A549 (cell line): ENCODE data around the gene LY6G6D. TPM values are rescaled to one million over a fixed set of nuclear protein-coding genes. Genes with fewer than 3 reads are reported as not detected.

Experiments used
- ATAC-seq, 2 experiments: fragments of 200-7000 bp in 1 of 2; fragments of >200 bp in 1 of 2; cut with Nextera tagmentation in 1 of 2; cut with Tn5 transposase in 1 of 2; 3 replicates each; pipeline versions ENCODE4 v1.8.0 to v1.9.1; 2018 to 2020; ENCODE audit warnings: mild to moderate bottlenecking in 1 of 2, moderate library complexity in 1 of 2
- CTCF ChIA-PET: fragments of 300-600 bp; sonication (Branson Sonifier 250); formaldehyde crosslinking; extraction: SDS; loops from one replicate; lab custom pipeline; 2021; ENCODE audit warnings: antibody characterized with exemption, inconsistent platforms; lab: Yijun Ruan, JAX
- POLR2A ChIA-PET: fragments of 350-600 bp; formaldehyde crosslinking; extraction: SDS; loops from one replicate; lab custom pipeline; 2021; ENCODE audit warnings: antibody characterized with exemption, inconsistent platforms; lab: Yijun Ruan, JAX
- DNase-seq, 2 experiments: peaks; one replicate each; pipeline versions ENCODE4 v3.0.0 to v3.0.0-alpha.2; 2011 to 2016; ENCODE audit warnings: low read depth in 1 of 2, low spot score in 1 of 2
- FAIRE-seq: peaks from 2 replicates; lab custom pipeline; 2011; peaks lifted over from hg19 to GRCh38; lab: Jason Lieb, UNC
- H3K27ac ChIP-seq, 2 experiments: fragments of >200 bp; sonication (Bioruptor Twin); formaldehyde crosslinking; 3 replicates each; pipeline ENCODE4 v1.5.1; 2016 to 2017
- H3K4me1 ChIP-seq: fragments of >200 bp; sonication (Bioruptor Twin); formaldehyde crosslinking; 3 replicates; pipeline ENCODE4 v1.6.1; 2016
- H3K4me2 ChIP-seq: fragments of >200 bp; sonication (Bioruptor Twin); formaldehyde crosslinking; 3 replicates; pipeline ENCODE4 v1.6.1; 2016
- H3K4me3 ChIP-seq: fragments of >200 bp; sonication (Bioruptor Twin); formaldehyde crosslinking; 3 replicates; pipeline ENCODE4 v1.5.1; 2016
- H3K9me3 ChIP-seq: fragments of >200 bp; sonication (Bioruptor Twin); formaldehyde crosslinking; 3 replicates; pipeline ENCODE4 v1.6.1; 2016
- BHLHE40 ChIP-seq: IDR thresholded peaks from 2 replicates; pipeline ENCODE4 v1.6.1; 2012; ENCODE audit warnings: low read depth, low read length, inconsistent platforms
- CBX2 ChIP-seq: fragments of 200-600 bp; sonication (generic); IDR thresholded peaks from 2 replicates; pipeline ENCODE4 v1.6.1; 2016; ENCODE audit warnings: low read depth, mild to moderate bottlenecking, borderline replicate concordance
- CHD2 ChIP-seq: fragments of 150-350 bp; IDR thresholded peaks from 2 replicates; pipeline ENCODE4 v1.6.1; 2014; ENCODE audit warnings: low read length; ENCODE audit not compliant: partially characterized antibody
- EHF ChIP-seq: fragments of 250-450 bp; sonication (Bioruptor Pico); IDR thresholded peaks from 2 replicates; pipeline ENCODE4 v1.5.0; 2020; ENCODE audit warnings: mild to moderate bottlenecking
- HDAC2 ChIP-seq: fragments of 200-600 bp; sonication (generic); IDR thresholded peaks from 2 replicates; pipeline ENCODE4 v1.6.1; 2016
- HEYL ChIP-seq: fragments of 250-450 bp; sonication (Bioruptor Pico); IDR thresholded peaks from 2 replicates; pipeline ENCODE4 v1.8.0; 2021; ENCODE audit warnings: mild to moderate bottlenecking, moderate library complexity
- HOXB13 ChIP-seq: fragments of 250-450 bp; sonication (Bioruptor Pico); IDR thresholded peaks from 2 replicates; pipeline ENCODE4 v1.5.0; 2020; ENCODE audit warnings: low read depth, mild to moderate bottlenecking, moderate library complexity
- MAFK ChIP-seq: fragments of 450-650 bp; IDR thresholded peaks from 2 replicates; pipeline ENCODE4 v1.6.1; 2014; ENCODE audit not compliant: partially characterized antibody
- NFE2L2 ChIP-seq: fragments of 150-350 bp; conservative IDR thresholded peaks from 2 replicates; pipeline ENCODE4 v1.6.1; 2014; ENCODE audit warnings: low read length
- POLR2A ChIP-seq: IDR thresholded peaks from 2 replicates; pipeline ENCODE4 v1.6.1; 2012; ENCODE audit warnings: mild to moderate bottlenecking, low read length
- RCOR1 ChIP-seq: fragments of 150-350 bp; IDR thresholded peaks from 2 replicates; pipeline ENCODE4 v1.6.1; 2014; ENCODE audit warnings: antibody characterized with exemption, low read length, low read depth
- RNF2 ChIP-seq: fragments of 200-600 bp; sonication (generic); IDR thresholded peaks from 2 replicates; pipeline ENCODE4 v1.6.1; 2016; ENCODE audit warnings: low read depth, mild to moderate bottlenecking, antibody characterized with exemption, moderate library complexity, borderline replicate concordance
- ZFP36 ChIP-seq: fragments of 450-650 bp; IDR thresholded peaks from 2 replicates; pipeline ENCODE4 v1.6.1; 2014; ENCODE audit warnings: borderline replicate concordance; ENCODE audit not compliant: partially characterized antibody
- ZNF302 ChIP-seq: fragments of 250-450 bp; sonication (Bioruptor Pico); IDR thresholded peaks from 2 replicates; pipeline ENCODE4 v1.9.0; 2021; ENCODE audit warnings: inconsistent platforms, mild to moderate bottlenecking, moderate library complexity
- WGBS: methylation state at CpG from one replicate; pipeline ENCODE4 v1.1.6; 2017; ENCODE audit errors: missing lambda C conversion rate; 5-methylcytosine and 5-hydroxymethylcytosine counted together
- polyA plus RNA-seq, 4 experiments: library from polyadenylated mRNA; depleted of rRNA in 3 of 4; stranded (reverse); fragments of >200 nt; fragmentation: RNase III in 1 of 4; extraction: RNeasy Plus Mini Kit Qiagen cat#74134 plus additional on column Dnase treatment in 1 of 4; gene quantifications; 2 replicates in 3 of 4; 3 replicates in 1 of 4; pipeline ENCODE4 v1.2.3, GENCODE V29; 2011 to 2017
- TF ChIP-seq, protein P1 (sequence below): fragments of 250-450 bp; sonication (Bioruptor Pico); IDR thresholded peaks from 2 replicates; pipeline ENCODE4 v1.5.0; 2021; ENCODE audit warnings: mild to moderate bottlenecking, moderate library complexity, borderline replicate concordance
- TF ChIP-seq, protein P2 (sequence below): fragments of >200 bp; sonication (Bioruptor Twin); formaldehyde crosslinking; IDR thresholded peaks from 3 replicates; pipeline ENCODE4 v1.5.1; 2016
- TF ChIP-seq, protein P3 (sequence below): fragments of 450-650 bp; IDR thresholded peaks from 2 replicates; pipeline ENCODE4 v1.6.1; 2014; ENCODE audit warnings: antibody characterized with exemption
- TF ChIP-seq, protein P4 (sequence below): IDR thresholded peaks from 2 replicates; pipeline ENCODE4 v1.6.1; 2012

The LY6G6D gene
- polyA plus RNA-seq, 2 of the 4 experiments (the other 2 are of a cell fraction), result not detected

DNA sequence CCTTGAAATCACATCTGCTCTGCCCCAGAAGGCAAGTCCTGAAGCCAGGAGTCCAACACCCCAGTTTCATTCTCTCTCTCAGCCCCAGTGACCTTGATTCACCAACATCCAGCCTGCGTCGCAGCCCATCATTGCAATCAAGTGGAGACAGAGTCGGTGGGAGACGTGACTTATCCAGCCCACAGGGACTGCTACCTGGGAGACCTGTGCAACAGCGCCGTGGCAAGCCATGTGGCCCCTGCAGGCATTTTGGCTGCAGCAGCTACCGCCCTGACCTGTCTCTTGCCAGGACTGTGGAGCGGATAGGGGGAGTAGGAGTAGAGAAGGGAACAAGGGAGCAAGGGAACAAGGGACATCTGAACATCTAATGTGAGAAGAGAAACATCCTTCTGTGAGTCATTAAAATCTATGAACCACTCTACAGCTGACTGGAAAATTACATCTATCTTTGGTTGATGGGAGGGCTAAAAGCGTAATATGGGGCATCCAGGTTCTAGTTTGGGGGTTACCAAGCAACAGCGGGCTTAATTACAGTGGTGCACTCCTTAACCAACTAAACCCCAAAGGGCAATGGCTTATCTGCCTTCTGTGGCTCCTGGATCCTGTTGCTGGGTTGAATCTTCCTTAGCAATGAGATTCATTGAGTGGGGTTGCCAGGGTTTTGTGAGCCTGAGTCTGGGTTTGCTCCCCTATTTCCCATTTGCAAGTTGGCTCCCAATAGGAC lies 2.5 kb downstream of the LY6G6D start:
- H3K4me3 ChIP-seq, result no peak overlapping the region
- H3K9me3 ChIP-seq, result no peaks in the 10 kb centered on the region
- no peaks in the 10 kb centered on the region for H3K4me1 ChIP-seq
- ATAC-seq (no peak), DNase-seq (no peak), FAIRE-seq (no peak)
- H3K27ac ChIP-seq, result no peak overlapping the region
- H3K4me2 ChIP-seq, result no peak overlapping the region
- POLR2A ChIA-PET, result no interaction called here
- WGBS, result 75% methylated on average over 9 of the region's 10 CpGs
- CTCF ChIA-PET, result interaction anchor here (2.0 kb wide), 1 partner anchor 52 kb away, joined by 5 read pairs; no protein-coding TSS in a partner anchor
- TF ChIP-seq, protein P1, sequence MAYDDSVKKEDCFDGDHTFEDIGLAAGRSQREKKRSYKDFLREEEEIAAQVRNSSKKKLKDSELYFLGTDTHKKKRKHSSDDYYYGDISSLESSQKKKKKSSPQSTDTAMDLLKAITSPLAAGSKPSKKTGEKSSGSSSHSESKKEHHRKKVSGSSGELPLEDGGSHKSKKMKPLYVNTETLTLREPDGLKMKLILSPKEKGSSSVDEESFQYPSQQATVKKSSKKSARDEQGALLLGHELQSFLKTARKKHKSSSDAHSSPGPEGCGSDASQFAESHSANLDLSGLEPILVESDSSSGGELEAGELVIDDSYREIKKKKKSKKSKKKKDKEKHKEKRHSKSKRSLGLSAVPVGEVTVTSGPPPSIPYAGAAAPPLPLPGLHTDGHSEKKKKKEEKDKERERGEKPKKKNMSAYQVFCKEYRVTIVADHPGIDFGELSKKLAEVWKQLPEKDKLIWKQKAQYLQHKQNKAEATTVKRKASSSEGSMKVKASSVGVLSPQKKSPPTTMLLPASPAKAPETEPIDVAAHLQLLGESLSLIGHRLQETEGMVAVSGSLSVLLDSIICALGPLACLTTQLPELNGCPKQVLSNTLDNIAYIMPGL (CRISPR knock-in tag), result no peak
- TF ChIP-seq CBX2 (no peak), EHF (no peak), HOXB13 (CRISPR knock-in tag) (no peak), MAFK (no peak), RNF2 (no peak), BHLHE40 (no peak), ZNF302 (CRISPR knock-in tag) (no peak), HEYL (CRISPR knock-in tag) (no peak)
- TF ChIP-seq, protein P2, sequence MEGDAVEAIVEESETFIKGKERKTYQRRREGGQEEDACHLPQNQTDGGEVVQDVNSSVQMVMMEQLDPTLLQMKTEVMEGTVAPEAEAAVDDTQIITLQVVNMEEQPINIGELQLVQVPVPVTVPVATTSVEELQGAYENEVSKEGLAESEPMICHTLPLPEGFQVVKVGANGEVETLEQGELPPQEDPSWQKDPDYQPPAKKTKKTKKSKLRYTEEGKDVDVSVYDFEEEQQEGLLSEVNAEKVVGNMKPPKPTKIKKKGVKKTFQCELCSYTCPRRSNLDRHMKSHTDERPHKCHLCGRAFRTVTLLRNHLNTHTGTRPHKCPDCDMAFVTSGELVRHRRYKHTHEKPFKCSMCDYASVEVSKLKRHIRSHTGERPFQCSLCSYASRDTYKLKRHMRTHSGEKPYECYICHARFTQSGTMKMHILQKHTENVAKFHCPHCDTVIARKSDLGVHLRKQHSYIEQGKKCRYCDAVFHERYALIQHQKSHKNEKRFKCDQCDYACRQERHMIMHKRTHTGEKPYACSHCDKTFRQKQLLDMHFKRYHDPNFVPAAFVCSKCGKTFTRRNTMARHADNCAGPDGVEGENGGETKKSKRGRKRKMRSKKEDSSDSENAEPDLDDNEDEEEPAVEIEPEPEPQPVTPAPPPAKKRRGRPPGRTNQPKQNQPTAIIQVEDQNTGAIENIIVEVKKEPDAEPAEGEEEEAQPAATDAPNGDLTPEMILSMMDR, result no peak
- TF ChIP-seq, protein P3, sequence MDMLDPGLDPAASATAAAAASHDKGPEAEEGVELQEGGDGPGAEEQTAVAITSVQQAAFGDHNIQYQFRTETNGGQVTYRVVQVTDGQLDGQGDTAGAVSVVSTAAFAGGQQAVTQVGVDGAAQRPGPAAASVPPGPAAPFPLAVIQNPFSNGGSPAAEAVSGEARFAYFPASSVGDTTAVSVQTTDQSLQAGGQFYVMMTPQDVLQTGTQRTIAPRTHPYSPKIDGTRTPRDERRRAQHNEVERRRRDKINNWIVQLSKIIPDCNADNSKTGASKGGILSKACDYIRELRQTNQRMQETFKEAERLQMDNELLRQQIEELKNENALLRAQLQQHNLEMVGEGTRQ, result no peak

DNA sequence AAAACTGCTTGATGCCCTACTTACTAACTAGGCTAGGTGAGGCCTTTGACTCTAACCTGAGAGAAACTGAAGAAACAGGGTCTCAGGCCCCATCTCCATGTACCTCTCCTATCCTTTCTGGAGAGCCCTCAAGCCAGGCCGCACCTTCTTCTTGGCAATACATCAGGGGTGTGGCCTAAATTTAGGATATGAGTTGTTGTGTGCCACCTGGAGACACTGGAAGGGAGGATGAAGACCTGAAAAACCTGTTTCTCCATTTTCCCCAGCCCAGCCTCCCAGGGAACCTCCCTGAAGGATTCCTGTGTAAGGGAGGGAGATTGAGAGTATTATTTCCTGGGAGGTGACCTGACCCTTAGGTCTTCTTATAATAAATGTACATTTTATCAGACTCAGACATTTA lies 3.1 kb downstream of the LY6G6D start:
- WGBS, result 83% methylated on average over 1 of the region's 1 CpG
- no peak for TF ChIP-seq ZFP36
- no peak for TF ChIP-seq RCOR1
- TF ChIP-seq, all 56 proteins: peak for 0
- CTCF ChIA-PET, result no interaction called here
- ATAC-seq (no peak), DNase-seq (no peak), FAIRE-seq (no peak)
- no peak overlapping the region for H3K27ac ChIP-seq
- POLR2A ChIA-PET, result no interaction called here
- H3K4me2 ChIP-seq, result no peak overlapping the region
- H3K4me1 ChIP-seq, result no peaks in the 10 kb centered on the region
- no peaks in the 10 kb centered on the region for H3K9me3 ChIP-seq
- H3K4me3 ChIP-seq, result no peak overlapping the region

DNA sequence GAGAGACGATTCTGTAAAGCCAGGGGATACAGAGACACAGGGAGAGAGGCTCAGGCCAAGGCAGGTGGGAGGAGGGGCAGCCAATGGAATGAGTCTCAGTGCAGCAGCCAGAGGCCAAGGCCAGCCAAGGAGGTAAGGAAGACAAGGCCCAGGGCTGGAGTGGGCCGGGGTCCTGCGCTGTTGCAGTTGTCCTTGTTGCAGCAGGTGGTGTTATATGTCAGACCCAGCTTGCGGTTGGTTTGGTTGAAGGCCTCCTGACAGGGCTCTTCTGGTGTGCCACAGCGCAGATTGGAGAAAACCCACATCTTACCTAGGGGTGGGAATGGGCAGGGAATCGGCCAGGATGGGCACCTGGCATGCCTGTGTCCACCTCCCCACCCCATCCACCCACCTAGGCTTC lies 3.9 kb downstream of the LY6G6D start:
- DNase-seq, result no peak
- Histone ChIP-seq H3K9me3 (no peaks in the 10 kb centered on the region), H3K4me3 (no peak overlapping the region), H3K4me1 (no peaks in the 10 kb centered on the region), H3K27ac (no peak overlapping the region)
- 65% methylated on average over 6 of the region's 6 CpGs for WGBS
- CTCF ChIA-PET, result no interaction called here
- ATAC-seq, result no peak
- no peak for FAIRE-seq
- TF ChIP-seq CHD2 (no peak), NFE2L2 (no peak), ZFP36 (no peak), HDAC2 (no peak), POLR2A (no peak)
- TF ChIP-seq, protein P4, sequence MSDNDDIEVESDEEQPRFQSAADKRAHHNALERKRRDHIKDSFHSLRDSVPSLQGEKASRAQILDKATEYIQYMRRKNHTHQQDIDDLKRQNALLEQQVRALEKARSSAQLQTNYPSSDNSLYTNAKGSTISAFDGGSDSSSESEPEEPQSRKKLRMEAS, result no peak
- TF ChIP-seq, all 56 proteins: peak for 0
- POLR2A ChIA-PET, result no interaction called here
- no peak overlapping the region for H3K4me2 ChIP-seq
